Endothelial cell of umbilical vein (primary cell): Measurements from ENCODE around the gene GRID1.

Experiments
- CTCF ChIP-seq, 2 donors: IDR thresholded peaks; 1 replicate in 1 of 2; 2 replicates in 1 of 2; pipeline ENCODE4 v1.5.1; 2011; ENCODE audit warnings: low read length in 2 of 2, mild to moderate bottlenecking in 2 of 2, moderate library complexity in 2 of 2, control low read depth in 1 of 2, inconsistent platforms in 1 of 2, low read depth in 1 of 2; ENCODE audit not compliant: insufficient read depth in 1 of 2; ENCODE audit errors: extremely low read depth in 1 of 2
- EZH2 ChIP-seq: IDR thresholded peaks from 2 replicates; pipeline ENCODE4 v1.6.1; 2012; ENCODE audit warnings: borderline replicate concordance, low read depth, mild to moderate bottlenecking, moderate library complexity, low read length, inconsistent platforms; ENCODE audit not compliant: severe bottlenecking
- FOS ChIP-seq: IDR thresholded peaks from 2 replicates; pipeline ENCODE4 v1.6.1; 2011; ENCODE audit warnings: mild to moderate bottlenecking, low read length, moderate library complexity, borderline replicate concordance; ENCODE audit not compliant: insufficient read depth
- GATA2 ChIP-seq: IDR thresholded peaks from 2 replicates; pipeline ENCODE4 v1.7.0; 2011; ENCODE audit warnings: low read depth, mild to moderate bottlenecking, moderate library complexity, mixed read lengths, low read length; ENCODE audit not compliant: insufficient read length, insufficient read depth
- JUN ChIP-seq: IDR thresholded peaks from 2 replicates; pipeline ENCODE4 v1.6.1; 2011; ENCODE audit warnings: borderline replicate concordance, low read depth; ENCODE audit not compliant: insufficient read length, insufficient read depth
- MYC ChIP-seq: IDR thresholded peaks from one replicate; pipeline ENCODE4 v1.6.1; 2011; ENCODE audit warnings: mild to moderate bottlenecking, low read depth, low read length
- POLR2A ChIP-seq: IDR thresholded peaks from 2 replicates; pipeline ENCODE4 v1.6.1; 2012; ENCODE audit warnings: low read depth, mild to moderate bottlenecking, control low read depth, low read length
- POLR2AphosphoS5 ChIP-seq: IDR thresholded peaks from 2 replicates; pipeline ENCODE4 v1.6.1; 2012; ENCODE audit warnings: low read depth, mild to moderate bottlenecking, control low read depth, low read length, moderate library complexity; ENCODE audit not compliant: insufficient read depth
- TF ChIP-seq, protein P1 (sequence below): IDR thresholded peaks from 2 replicates; pipeline ENCODE4 v1.6.1; 2011; ENCODE audit not compliant: insufficient read depth, insufficient read length

- TF ChIP-seq POLR2A (no peak), POLR2AphosphoS5 (no peak), CTCF (IDR thresholded peaks at IDR 0.05; ENCODE audit: extremely low read depth in 1 of 2, insufficient read depth in 1 of 2, low read depth in 1 of 2, low read length in 2 of 2) (no peak), GATA2 (no peak), EZH2 (no peak), JUN (no peak), FOS (no peak), MYC (no peak)
- TF ChIP-seq, protein P1, sequence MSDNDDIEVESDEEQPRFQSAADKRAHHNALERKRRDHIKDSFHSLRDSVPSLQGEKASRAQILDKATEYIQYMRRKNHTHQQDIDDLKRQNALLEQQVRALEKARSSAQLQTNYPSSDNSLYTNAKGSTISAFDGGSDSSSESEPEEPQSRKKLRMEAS, result no peak
Observed at GRCh38 chr10:86329093-86329710, 37.4 kb downstream of the GRID1 start.
